Testis (tissue), 2 donors: Measurements from ENCODE around the gene SYN1.

Experiments used
- POLR2A ChIP-seq: fragments of 450-650 bp; IDR thresholded peaks from one replicate; pipeline ENCODE4 v1.6.1; 2017; ENCODE audit warnings: antibody characterized with exemption, mild to moderate bottlenecking, moderate library complexity
- TF ChIP-seq, protein P1 (sequence below), 3 experiments: fragments of 450-650 bp in 2 of 3; fragments of 200-600 bp in 1 of 3; sonication (generic) in 1 of 3; IDR thresholded peaks; one replicate each; pipeline ENCODE4 v1.5.1; 2016 to 2019; ENCODE audit warnings: antibody characterized with exemption in 3 of 3, mild to moderate bottlenecking in 2 of 3, moderate library complexity in 1 of 3

DNA sequence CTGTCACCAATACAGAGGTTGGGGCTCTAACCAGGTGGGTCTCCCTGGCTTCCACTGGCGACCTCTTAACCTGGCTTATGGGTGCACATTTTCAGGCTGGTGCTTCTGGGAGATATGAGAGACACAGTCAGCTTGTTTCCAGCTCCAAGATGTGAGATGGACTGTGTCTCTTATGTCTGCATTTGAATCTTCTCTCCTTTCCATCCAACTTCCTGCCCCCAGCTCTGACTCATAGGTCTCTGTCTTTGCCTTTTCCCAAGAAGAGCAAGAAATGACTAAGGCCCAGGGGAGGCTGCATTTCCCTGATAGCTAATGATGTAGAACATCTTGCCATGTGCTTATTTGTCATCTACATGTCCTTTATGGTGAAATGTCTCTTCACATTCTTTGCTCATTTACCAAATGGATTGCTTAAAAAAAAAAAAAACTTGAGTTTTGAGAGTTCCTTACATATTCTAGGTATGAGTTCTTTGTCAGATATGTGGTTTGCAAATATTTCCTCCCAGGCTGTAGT, 42.5 kb upstream of the SYN1 start:
- TF ChIP-seq POLR2A: no peak
- TF ChIP-seq, protein P1, sequence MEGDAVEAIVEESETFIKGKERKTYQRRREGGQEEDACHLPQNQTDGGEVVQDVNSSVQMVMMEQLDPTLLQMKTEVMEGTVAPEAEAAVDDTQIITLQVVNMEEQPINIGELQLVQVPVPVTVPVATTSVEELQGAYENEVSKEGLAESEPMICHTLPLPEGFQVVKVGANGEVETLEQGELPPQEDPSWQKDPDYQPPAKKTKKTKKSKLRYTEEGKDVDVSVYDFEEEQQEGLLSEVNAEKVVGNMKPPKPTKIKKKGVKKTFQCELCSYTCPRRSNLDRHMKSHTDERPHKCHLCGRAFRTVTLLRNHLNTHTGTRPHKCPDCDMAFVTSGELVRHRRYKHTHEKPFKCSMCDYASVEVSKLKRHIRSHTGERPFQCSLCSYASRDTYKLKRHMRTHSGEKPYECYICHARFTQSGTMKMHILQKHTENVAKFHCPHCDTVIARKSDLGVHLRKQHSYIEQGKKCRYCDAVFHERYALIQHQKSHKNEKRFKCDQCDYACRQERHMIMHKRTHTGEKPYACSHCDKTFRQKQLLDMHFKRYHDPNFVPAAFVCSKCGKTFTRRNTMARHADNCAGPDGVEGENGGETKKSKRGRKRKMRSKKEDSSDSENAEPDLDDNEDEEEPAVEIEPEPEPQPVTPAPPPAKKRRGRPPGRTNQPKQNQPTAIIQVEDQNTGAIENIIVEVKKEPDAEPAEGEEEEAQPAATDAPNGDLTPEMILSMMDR (IDR thresholded peaks at IDR 0.05): no peak
